ENCODE measurements around the gene CLEC4D. TPM values are rescaled to one million over a fixed set of nuclear protein-coding genes. Genes with fewer than 3 reads are reported as not detected.

CLEC4D gene
- total RNA-seq, 1 experiment from 2014 or later: 0.42 TPM

- Histone ChIP-seq H3K9ac (ENCODE audit: extremely low read depth, insufficient read length, low read length) (no peak overlapping the region), H3K56ac (ENCODE audit: insufficient read length, low read depth, low read length) (no peak overlapping the region), H4K5ac (ENCODE audit: insufficient read length, low read depth, low read length) (no peak overlapping the region), H3K18ac (ENCODE audit: insufficient read length, low read depth, low read length) (no peak overlapping the region), H3K79me1 (ENCODE audit: insufficient read depth, low read depth, low read length, poor library complexity, severe bottlenecking) (no peaks in the 10 kb centered on the region), H3K9me3 (ENCODE audit: control insufficient read depth, low read depth, low read length) (no peaks in the 10 kb centered on the region), H3K79me2 (ENCODE audit: insufficient read depth, low read length) (no peaks in the 10 kb centered on the region), H2AFZ (ENCODE audit: low read length) (no peak overlapping the region), H3K4me2 (ENCODE audit: insufficient read depth, insufficient read length, low read length) (no peak overlapping the region), H4K20me1 (ENCODE audit: control insufficient read depth, insufficient read depth, insufficient read length) (no peaks in the 10 kb centered on the region), H3K23me2 (ENCODE audit: insufficient read length, low read depth, low read length, poor library complexity, severe bottlenecking) (no peaks in the 10 kb centered on the region), H2AK5ac (ENCODE audit: insufficient read length, low read length) (no peak overlapping the region), H2BK12ac (ENCODE audit: insufficient read length, low read depth, low read length) (no peak overlapping the region), H3K4me1 (ENCODE audit: insufficient read depth, low read length) (peaks cover 2% of the 10 kb centered on the region; the same call in 1 of the 2 replicates), H2BK15ac (ENCODE audit: low read depth, low read length) (no peak overlapping the region), H4K8ac (replicated peaks; ENCODE audit: insufficient read length, low read depth, low read length) (no peak overlapping the region), H3K4ac (ENCODE audit: low read depth, low read length) (no peak overlapping the region), H2BK120ac (ENCODE audit: low read depth, low read length, poor library complexity, severe bottlenecking) (no peak overlapping the region), H2BK20ac (ENCODE audit: low read depth, low read length, poor library complexity, severe bottlenecking) (no peak overlapping the region), H4K91ac (ENCODE audit: insufficient read length, low read depth, low read length) (no peak overlapping the region), H3K27me3 (ENCODE audit: insufficient read depth, low read length) (no peaks in the 10 kb centered on the region), H3K14ac (ENCODE audit: insufficient read depth, low read length) (no peak overlapping the region), H3K27ac (ENCODE audit: insufficient read length, low read depth, low read length) (no peak overlapping the region), H3T11ph (ENCODE audit: low read length) (no peak overlapping the region), H3K23ac (ENCODE audit: insufficient read length, low read depth, low read length) (no peak overlapping the region), H2BK5ac (ENCODE audit: insufficient read length, low read length) (no peak overlapping the region)
- WGBS (ENCODE audit: extremely low coverage, insufficient read length, low lambda C conversion rate): no CpG with 5 or more reads among the region's 3 CpGs
- peaks cover 24 to 26% of the 10 kb centered on the region in 2 experiments for H3K4me1 Mint-ChIP-seq
- no peak for TF ChIP-seq CTCF (conservative IDR thresholded peaks at IDR 0.05)
- H3K4me3 Mint-ChIP-seq: no peak overlapping the region; a peak in 1 of 5 replicates
- H3K9me3 Mint-ChIP-seq: no peaks in the 10 kb centered on the region; a peak in 1 of 5 replicates
- no peak for DNase-seq
- H3K27me3 Mint-ChIP-seq (ENCODE audit: low read depth): no peaks in the 10 kb centered on the region
- H3K36me3 Mint-ChIP-seq (ENCODE audit: insufficient read depth in 1 of 3, low read depth in 3 of 3): no peaks in the 10 kb centered on the region
- no peak overlapping the region for H3K27ac Mint-ChIP-seq
Observed at GRCh38 chr12:8507596-8507995, 5.7 kb upstream of the CLEC4D start.
